ENCODE data around the gene AGR3.
"Not testable (repeated sequence)": the region's sequence is repeated elsewhere in the genome, so short reads cannot be mapped to it uniquely, and the experiment has no call there.

Gene AGR3

GRCh38 chr7:16891338-16891737 is 9.6 kb upstream of the AGR3 start:
- DNase-seq = peak; percentile 19

- DNase-seq = no peak
These were observed 8.2 kb upstream of the AGR3 start for GRCh38 chr7:16889851-16890415.

- DNase-seq = no peak
These were observed 7.5 kb upstream of the AGR3 start for GRCh38 chr7:16889305-16889704.

GRCh38 chr7:16883918-16884317 is 2.1 kb upstream of the AGR3 start:
- no peak for DNase-seq

- no peak for DNase-seq
These were observed 1.2 kb downstream of the AGR3 start for GRCh38 chr7:16880554-16880953.

GRCh38 chr7:16879181-16879580 is 2.6 kb downstream of the AGR3 start:
- no peak for DNase-seq

GRCh38 chr7:16875861-16876260 is 5.9 kb downstream of the AGR3 start:
- DNase-seq = peak; percentile 66

GRCh38 chr7:16874066-16874465 is 7.7 kb downstream of the AGR3 start:
- DNase-seq = no peak

GRCh38 chr7:16867328-16867727 is 14.5 kb downstream of the AGR3 start:
- no peak for DNase-seq

- not testable (repeated sequence) for DNase-seq
These were observed 28.6 kb downstream of the AGR3 start for GRCh38 chr7:16853189-16853588.

- DNase-seq = no peak
These were observed 30.0 kb downstream of the AGR3 start for GRCh38 chr7:16851829-16852228.

GRCh38 chr7:16850614-16851466 is 30.9 kb downstream of the AGR3 start:
- no peak for DNase-seq

- DNase-seq = no peak
These were observed 32.3 kb downstream of the AGR3 start for GRCh38 chr7:16849296-16850148.

GRCh38 chr7:16847381-16847860 is 34.4 kb downstream of the AGR3 start:
- peak; percentile 66 for DNase-seq

- no peak for DNase-seq
These were observed 35.1 kb downstream of the AGR3 start for GRCh38 chr7:16846601-16847165.

GRCh38 chr7:16845746-16846145 is 36.0 kb downstream of the AGR3 start:
- DNase-seq = no peak

- no peak for DNase-seq
These were observed 40.1 kb downstream of the AGR3 start for GRCh38 chr7:16841681-16842080.

GRCh38 chr7:16840094-16840493 is 41.7 kb downstream of the AGR3 start:
- DNase-seq = no peak

- no peak for DNase-seq
These were observed 42.1 kb downstream of the AGR3 start for GRCh38 chr7:16839646-16840045.

- no peak for DNase-seq
These were observed 42.9 kb downstream of the AGR3 start for GRCh38 chr7:16838891-16839290.

- no peak for DNase-seq
These were observed 43.4 kb downstream of the AGR3 start for GRCh38 chr7:16838386-16838785.

GRCh38 chr7:16836481-16836880 is 45.3 kb downstream of the AGR3 start:
- no peak for DNase-seq

- no peak for DNase-seq
These were observed 48.4 kb downstream of the AGR3 start for GRCh38 chr7:16833373-16833772.
